Right lobe of liver (tissue), 4 donors: ENCODE results near the gene TCAIM.

Experiments
- POLR2A ChIP-seq: fragments of 450-650 bp; IDR thresholded peaks from one replicate; pipeline ENCODE4 v1.6.1; 2017; ENCODE audit warnings: antibody characterized with exemption, mild to moderate bottlenecking
- TF ChIP-seq, protein P1 (sequence below), 4 donors: fragments of 200-600 bp in 3 of 4; fragments of 450-650 bp in 1 of 4; IDR thresholded peaks; one replicate each; pipeline versions ENCODE4 v1.5.1 to v1.8.0; 2016 to 2022; ENCODE audit warnings: antibody characterized with exemption in 4 of 4, mild to moderate bottlenecking in 2 of 4
- donor health status: DM: no; HTN: no; CAD: no.
- donor health status: DM: no; HTN: no; CAD: no.
- donor health status: DM: no; HTN: yes; CAD: no.

DNA sequence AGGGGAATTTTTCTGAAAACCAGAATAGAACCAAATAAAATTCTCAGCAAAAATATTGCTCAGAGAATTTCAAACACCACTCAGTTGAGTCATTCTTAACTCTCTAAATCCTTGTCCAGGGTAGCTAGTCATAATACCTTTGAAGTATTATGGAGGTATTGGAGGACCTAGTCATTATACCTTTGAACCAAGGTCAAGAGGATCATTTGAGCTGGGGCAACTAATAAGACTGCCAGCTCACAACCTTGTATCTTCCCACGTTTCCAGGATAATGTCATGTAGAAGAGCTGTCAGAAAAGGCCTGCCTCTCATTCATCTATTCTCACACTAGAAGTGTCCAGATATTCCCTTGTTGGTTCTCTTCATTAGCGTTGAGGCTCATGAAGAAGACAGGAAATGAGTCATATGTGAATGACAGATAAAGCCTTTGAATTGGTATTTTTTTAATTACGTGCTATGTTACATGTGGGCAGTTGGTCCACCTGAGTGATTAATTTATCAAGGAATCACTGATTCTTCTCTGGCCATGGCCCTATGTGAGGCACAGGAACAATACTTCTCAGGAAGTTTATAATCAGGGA is 48.6 kb upstream of the TCAIM start:
- TF ChIP-seq, protein P1, sequence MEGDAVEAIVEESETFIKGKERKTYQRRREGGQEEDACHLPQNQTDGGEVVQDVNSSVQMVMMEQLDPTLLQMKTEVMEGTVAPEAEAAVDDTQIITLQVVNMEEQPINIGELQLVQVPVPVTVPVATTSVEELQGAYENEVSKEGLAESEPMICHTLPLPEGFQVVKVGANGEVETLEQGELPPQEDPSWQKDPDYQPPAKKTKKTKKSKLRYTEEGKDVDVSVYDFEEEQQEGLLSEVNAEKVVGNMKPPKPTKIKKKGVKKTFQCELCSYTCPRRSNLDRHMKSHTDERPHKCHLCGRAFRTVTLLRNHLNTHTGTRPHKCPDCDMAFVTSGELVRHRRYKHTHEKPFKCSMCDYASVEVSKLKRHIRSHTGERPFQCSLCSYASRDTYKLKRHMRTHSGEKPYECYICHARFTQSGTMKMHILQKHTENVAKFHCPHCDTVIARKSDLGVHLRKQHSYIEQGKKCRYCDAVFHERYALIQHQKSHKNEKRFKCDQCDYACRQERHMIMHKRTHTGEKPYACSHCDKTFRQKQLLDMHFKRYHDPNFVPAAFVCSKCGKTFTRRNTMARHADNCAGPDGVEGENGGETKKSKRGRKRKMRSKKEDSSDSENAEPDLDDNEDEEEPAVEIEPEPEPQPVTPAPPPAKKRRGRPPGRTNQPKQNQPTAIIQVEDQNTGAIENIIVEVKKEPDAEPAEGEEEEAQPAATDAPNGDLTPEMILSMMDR (IDR thresholded peaks at IDR 0.05) = no peak
- no peak for TF ChIP-seq POLR2A
